Hepatic stellate cell (primary cell): ENCODE measurements around the gene BTG2.
A peak's percentile ranks its signal among the peaks of the same experiment; 100 is the strongest.

Source experiments
- DNase-seq: peaks from one replicate; pipeline ENCODE4 v3.0.0; 2011; ENCODE audit warnings: low spot score

The BTG2 gene

DNA sequence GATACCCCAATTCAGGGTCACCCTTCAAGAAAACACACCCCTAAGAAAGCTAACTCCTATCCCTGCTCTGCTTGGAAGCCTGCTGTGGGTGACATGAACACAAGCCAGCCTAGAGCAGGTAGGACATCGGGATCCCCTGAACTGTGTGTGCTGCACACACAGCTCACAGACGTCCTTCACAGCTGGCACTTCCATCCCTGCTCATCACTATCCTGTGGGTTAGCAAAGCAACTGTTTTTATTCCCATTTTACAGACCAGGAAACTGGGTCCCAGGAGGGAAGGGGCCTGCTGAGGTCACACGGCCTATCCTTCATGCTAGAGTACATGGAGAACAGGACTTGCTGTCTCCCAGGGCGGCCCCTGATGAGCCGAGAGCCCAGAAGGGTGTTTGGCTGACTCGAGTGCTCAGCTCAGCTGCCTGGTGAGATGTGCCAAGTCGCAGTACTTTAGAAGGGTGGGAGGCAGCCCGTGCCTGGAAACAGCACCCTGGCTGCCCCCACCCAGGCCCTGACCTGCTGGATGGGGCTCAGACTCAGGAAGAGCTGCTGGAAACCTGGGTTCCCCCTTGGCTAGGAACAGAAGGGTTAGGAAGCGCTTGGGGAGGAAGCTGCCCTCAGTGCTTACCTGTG, 28.3 kb upstream of the BTG2 start:
- DNase-seq: no peak

DNA sequence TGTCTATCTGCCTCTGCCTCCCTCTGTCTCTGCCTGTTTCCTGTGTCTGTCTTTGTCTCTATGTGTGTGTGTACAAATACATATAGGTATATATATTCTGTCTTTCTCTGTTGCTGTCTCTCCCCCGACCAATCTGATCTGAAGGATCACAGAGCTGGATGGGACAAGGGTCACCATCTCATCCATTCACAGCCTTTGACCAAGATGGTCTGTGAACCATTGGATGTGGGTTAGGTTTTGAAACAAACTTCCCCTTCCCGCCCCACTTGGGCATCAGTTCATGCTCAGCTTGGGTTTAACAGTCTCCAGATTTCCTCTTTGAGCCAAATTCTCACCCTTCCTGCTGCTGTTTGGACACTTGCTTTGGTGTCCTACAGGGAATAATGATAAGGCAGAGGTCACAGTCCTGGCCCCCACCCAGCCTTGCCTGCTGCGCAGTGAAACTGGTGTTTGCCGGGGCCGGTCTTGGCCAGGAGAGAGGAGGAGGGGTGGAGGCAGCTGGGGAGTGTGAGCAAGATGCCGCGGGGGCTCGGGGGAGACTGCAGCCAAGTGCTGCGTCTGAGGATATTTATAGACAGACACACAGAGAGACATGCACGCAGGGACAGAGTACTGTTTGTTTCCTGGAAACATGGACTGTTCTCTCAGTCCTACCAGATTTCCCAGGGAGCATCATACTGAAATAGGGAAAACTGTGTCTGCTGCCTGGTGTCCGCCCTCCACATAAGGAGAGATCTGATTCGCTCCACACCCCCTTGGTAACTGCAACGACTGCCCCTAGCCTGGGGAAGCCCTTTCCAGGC, 27.0 kb upstream of the BTG2 start:
- DNase-seq: peak; percentile 87

DNA sequence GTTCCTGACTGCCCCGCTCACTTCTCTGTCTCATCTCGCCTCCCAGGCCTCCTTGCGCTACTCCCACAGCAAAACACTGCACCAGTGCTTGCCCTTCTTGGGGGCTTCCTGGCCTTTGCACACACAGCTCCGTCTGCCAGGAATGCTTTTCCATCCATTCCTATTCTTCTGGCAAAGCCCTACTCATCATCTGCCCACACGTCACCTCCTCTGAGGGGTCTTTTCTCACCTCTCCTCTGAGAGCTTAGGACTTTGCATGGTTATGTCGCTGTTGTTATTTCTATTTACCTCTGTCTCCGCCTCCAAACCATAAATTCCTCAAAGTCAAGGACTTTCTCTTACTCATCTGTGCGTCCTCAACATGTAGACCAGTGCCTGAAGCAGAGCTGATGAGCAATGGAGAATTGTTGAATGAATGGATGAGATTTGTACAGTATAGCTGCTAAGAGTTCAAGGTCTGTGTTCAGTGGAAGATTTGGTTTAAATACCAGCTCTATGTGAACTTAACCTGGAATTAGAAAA, 26.4 kb upstream of the BTG2 start:
- no peak for DNase-seq

DNA sequence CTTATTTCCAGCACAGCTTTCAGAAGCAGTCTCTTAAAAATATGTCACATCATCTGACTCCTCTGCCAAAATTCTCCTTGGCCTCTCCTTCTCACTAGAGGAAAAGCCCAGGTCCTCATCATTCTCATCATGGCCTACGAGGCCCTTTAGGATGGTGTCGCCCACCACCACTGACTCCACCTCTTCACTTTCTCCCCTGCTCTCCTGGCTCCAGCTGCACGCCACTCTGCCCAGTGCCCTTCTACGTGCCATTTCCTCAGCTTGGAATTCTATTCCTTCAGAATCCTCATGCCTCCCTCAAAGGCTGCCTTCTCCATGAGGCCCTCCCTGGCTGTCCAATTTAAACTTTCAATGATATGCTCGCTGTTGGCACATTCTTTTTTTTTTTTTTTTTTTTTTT, 25.3 kb upstream of the BTG2 start:
- DNase-seq: no peak

DNA sequence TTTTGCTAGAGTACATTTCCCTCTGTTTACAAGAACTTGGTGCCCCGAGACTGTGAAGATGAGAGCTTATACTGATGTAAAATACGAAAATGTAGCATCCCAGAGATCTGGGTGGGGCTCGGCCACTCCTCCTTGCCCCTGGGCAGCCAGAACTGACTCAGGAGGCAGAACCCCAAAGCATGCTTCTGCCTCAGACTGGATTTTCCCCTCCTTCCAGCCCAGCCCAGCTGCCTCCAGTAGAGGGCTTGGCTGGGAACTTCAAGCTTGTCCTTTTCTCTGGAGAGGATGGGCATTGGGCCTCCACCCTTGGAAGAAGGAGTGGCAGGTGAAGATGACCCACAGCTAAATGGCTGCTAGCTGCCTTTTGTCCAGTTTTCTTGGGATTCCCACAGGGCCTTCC, 24.3 kb upstream of the BTG2 start:
- no peak for DNase-seq

DNA sequence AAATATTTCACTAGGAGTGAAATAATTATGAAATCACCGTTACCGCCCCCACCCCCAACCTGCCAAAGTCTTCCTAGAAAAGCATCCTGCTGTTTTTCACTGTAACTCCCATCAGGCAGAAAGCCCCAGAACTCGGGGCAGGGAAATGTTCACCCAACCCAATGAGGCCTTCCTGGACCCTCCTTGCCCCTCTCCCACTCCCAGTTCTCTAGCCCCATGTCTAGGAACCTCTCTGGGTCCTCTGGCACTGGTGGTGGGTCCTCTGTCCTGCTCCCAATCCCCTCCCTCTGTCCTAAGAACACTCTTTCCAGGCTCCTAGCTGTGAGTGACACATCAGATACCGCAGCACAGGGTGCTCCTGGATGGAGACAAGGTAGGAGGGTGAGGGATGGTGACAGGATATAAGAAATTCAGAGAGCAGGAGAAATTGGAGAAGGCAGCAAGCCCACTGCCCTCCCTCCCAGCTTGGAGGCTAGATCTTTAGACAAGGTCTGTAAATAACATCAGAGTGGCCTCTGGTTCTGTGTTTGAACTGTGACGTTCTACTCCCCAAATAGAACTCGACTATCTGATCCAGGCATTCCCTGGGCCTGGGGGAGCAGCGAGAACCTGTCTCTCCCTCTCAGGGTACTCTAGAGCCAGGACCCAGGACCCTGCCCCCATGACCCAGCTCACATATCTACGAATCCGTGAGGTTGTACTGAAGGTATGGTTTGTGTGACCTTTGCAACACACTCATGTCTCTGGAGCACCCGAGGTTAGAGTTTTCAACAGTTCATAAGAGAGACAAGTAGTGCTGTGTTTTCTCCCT, 23.3 kb upstream of the BTG2 start:
- no peak for DNase-seq

DNA sequence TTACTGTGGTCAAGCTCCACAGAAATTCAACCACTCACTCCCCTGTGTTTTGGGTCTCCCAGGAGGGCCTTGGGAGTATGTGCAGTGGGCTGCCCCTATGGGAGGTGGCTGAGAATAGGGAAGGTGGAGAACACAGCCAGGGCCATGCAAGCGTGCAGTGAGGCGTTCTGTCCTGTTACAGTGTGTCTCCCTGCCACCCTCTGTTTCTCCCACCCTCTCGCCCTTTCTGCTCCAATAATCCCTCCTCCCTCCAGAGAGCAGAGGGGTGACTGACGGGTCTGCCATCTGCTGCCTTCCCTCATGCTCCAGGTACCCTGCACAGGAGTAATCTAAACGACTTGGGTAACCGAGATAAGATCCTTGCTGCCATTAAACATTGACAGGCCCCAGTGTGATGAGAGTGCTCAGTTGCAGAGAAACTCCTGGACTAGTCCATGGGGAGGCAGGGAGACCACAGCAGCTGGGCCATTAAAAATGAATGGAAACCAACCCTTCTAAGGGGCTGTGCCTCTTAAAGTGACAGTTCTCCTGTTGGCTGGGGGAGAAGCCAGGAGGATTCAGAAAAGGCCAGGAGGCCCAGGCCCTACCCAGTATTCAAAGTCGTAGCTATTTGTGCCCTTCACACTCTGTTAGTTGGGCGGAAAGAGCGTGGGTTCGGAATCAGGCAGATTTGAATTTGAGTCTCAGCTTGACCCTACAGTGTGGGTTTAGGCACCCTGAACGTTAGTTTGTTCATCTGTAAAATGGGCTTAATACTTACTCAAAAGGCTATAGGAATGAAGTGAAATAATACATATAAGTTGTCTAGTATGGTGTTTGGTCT, 22.4 kb upstream of the BTG2 start:
- no peak for DNase-seq

DNA sequence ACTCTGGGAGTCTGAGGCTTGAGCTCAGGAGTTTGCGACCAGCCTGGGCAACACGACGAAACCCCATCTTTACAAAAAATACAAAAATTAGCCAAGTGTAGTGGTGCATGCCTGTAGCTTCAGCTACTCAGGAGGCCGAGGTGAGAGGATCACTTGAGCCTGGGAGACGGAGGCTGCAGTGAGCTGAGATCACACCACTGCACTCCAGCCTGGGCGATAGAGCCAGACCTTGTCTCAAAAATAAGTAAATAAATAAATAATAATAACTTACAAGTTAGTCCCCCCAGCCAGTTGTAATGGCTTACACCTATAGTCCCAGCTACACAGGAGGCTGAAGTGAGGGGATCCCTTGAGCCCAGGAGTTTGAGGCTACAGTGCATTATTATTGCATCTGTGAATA, 21.7 kb upstream of the BTG2 start:
- DNase-seq: no peak

DNA sequence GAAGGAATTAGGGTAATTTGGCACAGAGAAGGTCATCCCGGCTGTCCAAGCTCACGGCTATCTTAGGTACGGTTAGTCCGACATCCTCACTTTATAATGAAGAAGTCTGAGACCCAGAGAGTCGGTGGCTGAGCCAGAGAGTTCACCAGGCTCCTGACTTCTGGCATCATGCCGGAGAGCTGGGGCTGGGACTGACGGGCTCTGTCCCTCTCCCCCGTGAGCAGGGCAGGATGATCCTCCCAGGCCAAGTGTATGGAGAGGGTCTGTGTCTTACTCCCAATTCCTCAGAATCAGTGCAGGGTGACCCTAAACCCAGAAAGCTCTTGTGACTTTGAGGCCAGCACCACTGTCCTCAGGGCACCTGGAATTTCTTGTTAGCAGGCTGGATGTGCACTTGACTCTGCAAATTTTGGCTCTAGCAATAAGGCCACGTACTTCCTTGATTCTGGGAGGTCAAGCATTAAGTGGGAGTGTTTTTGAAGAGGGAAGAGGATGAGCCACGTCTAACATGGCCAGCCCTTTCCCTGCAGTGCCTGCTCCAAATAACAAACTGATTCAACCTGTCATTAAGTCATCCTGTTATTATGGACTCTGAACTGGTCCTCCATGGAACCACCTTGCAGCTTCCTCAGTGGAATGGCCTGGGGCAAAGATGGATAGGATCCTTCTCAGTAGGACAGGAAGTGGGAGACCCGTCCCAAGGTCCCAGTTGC, 20.8 kb upstream of the BTG2 start:
- no peak for DNase-seq

DNA sequence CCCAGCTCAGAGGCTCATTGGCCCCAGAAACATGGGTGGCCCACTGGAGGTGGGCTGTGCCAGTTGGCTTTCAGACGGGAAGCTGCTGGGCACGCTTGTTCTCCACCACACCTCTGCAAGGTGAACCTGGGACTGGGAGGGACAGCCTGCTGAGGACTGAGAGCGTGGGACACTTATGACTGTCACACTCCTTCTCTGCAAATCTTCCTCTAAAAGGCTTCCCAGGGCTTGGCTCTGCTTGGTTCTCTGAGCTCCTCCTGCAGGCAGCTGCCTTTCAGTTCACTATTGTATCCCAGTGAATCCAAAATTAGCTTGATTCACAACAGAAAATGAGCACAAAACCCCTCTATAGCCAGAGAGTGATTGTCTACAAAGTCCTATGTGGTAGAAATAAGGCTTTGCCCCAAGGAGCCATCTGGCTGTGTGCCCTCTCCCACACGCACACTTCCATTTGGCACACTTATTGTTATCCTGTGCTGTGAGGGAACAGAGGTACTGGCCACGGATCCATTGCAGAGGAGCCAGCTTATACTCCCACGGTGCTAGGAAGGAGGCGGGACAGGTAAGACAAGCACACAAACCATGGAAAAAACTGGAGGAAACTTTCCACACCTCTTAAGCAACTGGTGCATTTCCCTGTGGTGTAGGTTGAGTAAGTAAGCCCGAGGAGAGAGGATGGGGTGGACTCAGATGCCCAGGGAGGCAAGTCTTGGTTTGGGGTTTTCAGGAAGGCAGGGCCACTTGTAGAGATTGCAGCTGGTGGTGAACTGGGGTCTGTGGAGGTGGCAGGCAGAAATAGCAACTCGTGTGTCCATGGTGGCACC, 18.9 kb upstream of the BTG2 start:
- DNase-seq: no peak

DNA sequence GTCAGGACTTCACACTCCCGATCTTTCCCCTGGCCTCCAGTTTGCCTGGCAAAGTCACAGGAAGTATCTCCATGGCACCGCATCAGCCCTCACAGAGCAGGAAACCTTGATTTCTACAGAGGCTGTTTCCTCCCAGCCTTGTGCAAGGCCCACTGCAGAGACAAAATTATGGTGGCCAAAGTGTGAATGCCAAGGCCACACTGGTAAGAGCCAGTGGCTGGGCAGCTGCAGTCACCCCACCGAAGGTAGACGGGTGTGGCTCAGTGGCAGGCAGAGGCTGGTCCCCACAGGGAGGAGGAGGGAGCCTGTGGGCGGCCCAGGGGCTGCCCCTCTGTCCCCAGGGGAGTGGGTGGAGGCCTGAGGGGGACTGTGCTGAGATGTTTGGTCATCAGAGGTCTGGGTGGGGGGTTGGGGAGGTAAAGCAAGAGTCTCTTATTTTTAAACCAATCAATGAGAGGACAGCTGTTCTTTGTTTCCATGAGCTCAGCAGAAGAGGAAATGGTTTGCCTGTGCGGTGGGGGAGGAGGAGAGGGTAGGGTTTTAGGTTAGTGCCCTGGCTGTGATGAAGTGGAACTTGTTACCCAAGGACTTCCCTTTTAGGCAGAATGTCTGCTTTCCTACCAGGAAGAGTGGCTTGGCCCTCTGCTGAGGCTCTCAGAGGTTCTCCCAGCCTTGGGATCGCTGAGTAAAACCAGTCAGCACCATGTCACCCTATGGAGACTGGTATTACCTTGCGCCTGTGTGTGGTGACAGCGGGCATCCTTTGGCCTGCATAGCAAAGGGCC, 18.0 kb upstream of the BTG2 start:
- peak; percentile 28 for DNase-seq

DNA sequence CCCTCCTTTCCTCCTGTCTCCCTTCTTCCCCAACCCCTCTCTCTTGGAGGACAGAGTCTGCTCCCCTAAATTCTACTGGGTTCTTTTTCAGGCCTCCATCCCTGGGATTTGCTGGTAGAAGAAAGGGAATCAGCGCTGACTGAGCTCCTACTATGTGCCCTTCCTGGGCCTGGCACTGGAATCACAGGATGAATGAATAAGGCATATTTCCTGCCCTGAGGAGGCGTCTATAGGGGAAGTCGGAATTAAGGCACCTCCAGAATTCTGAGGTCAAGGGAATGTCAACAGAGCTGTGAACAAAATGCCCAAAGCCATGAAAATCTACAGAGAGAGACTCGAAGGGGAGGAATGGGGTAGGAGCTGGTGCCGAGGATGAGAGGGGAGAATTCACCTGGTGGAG, 17.4 kb upstream of the BTG2 start:
- DNase-seq: no peak

DNA sequence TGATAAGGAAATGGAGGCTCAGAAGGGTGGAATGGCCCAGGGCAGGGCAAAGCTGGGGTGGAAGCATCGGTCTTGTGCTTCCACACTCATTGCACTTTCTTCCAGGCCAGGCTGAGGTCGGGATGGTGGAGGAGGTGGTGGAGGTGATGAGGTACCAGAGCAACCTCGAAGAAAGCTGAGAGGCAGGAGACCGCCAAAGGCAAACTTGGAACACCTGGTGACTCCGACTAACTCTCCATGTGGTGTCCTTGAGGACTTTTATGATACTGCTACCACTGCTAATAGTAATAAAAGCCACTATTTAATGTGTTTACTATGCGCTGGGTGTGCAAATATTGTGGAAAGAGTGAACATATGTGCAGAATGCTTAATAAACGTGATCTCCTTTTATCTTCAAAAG, 16.9 kb upstream of the BTG2 start:
- no peak for DNase-seq

DNA sequence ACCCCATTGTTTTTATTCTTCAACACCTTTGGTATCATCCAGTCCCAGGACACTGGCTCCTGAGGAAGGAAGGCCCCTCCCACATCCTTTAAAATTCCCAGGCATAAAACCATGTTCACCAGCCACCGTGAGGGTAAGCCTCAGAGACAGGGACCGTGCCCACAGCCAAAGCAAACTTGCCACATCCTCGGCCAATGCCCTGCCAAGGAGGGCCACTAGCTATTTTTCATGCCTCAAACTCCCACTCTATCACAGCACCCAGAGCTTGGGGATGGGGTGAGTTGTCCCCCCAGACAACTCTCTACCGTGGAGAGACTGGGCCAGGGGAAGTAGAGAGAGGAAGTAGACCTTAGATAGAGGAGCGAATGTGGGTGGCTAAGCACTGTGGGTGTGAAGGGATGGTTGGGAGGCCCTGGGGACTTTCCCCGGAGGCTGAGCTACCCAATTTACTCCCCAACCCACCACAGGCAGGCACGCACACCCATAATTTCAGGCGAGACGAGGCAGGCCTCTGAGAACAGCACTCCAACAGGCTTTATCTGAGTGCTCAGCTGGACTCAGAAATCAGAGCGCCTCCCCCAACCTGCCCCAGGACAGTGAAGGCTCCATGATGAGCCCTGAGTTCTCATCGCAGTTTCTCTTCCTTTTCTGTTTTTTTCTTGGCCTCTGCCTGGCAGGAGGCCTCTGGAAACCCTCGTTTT, 15.9 kb upstream of the BTG2 start:
- no peak for DNase-seq

DNA sequence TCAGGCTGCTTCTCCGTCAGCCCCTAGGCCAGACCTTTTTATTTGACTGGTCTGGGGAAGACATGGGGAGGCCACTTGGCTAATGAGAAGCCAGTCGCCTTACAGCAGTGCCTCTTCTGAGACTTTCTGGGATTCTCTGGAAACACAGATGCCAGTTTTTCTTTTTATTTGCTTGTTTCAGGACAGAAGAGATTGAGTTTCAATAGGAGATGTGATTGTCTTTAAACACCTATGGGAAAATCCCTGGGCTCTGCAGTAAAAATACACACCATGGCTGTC, 15.4 kb upstream of the BTG2 start:
- no peak for DNase-seq

DNA sequence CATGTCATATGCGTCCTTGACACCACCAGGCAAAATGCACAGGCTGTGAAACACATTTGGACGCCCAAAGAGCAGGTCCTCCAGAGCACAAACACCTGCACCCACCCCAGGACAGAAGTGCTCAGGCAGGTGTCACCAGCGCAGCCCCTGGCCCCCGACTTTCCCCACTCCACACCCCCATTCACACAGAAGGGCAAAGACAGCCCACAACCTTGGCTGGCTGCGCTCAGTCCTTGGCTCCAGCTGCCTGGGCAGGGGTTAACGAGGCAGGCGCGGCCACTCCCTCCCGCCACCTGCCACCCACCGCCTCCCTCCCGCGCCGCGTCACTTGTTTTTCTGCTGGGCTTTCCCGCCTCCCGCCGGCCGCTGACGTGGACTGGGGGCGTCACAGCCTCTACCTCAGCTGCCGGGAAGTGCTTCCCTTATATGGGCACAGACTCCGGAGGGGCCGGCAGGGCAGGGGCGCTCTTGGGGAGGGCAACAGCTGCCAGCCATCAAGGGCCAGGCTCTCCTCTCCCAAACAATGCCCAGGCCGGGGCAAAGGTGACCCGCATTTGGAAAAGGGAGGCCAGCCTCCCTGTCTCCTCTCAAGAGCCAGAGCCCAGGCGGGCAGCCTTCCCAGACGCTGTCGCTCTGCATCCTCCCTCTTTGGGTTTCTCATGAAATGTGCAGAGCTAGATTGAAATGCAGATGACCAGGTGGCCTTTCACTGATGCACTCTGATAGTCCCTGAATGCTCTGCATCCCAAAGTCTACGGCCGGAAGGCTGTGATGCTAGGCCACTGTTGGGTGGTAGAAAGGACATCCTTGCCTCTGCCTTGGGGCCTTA, 14.8 kb upstream of the BTG2 start:
- DNase-seq: peak; percentile 23

DNA sequence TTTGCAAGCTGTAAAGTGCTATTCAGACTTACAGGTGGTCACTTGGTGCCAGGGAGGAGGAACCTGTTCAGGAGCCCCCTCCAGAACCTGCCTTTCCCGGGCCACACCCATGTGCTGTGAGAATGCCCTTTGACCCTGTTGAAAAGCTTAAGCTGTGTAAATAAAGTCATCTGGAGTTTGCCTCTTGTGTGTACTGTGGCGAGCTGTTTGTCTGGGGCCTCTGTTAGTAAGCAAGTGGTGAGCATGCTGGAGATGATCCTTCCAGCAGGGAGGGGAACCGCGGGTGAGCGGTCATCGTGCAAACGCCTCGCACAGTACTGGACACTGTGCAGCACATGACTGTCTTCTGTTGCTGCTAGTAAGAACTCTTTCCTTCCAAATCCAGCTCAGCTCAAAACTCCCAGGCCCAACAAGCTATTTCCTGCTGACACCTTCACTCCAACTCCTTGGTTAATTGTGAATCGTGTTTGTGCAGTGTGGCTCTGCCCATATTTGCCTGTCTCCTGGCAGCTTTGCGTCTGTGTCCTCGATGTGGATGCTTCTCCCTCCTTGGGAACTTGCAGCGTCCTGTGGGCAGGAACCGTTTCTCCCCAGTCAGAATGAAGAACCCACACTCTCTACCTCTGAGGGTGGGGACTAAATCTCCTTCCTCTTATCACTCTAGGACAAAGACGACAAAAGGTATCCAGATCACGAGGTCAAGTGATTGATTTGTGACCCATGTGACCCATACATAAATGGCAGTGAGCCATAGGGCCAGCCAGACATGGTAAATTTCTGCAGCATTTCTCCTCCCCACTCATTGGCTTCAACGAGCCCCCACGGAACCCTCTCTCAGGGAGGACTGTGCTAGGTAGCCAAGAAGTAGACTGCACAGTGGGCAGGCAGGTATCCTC, 13.9 kb upstream of the BTG2 start:
- no peak for DNase-seq
